Measurements from ENCODE around the gene DOCK4.

DNA sequence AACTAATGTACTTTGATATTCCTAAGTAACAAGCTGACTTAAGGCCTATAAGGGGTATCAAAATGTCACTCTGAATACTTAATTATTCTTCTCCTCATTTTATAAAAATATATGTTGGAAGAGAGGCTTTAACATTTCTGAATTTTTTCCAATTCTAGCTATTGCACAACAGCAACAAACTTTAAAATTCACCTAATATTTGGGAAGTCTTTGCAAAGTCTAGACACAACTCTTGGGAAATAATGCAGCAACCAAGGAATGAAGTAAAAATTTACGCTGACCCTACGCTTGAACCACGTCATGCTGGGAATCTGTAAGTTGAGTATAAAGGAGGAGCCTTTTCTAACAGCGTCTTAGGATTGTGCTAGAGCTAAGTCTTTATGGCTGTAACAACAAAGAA lies 400.0 kb downstream of the DOCK4 start:
- TF ChIP-seq TAF1 (IDR thresholded peaks at IDR 0.05; ENCODE audit: low read depth) (no peak), FOXM1 (IDR thresholded peaks at IDR 0.05; ENCODE audit: borderline replicate concordance, low read depth) (no peak), CEBPB (IDR thresholded peaks at IDR 0.05) (no peak), RAD21 (IDR thresholded peaks at IDR 0.05; ENCODE audit: low read depth) (no peak), MAX (IDR thresholded peaks at IDR 0.05) (no peak), YY1 (IDR thresholded peaks at IDR 0.05; ENCODE audit: low read depth) (no peak), TCF12 (IDR thresholded peaks at IDR 0.05; ENCODE audit: low read depth) (no peak), EP300 (IDR thresholded peaks at IDR 0.05; ENCODE audit: borderline replicate concordance) (no peak), USF1 (IDR thresholded peaks at IDR 0.05) (no peak), EGR1 (IDR thresholded peaks at IDR 0.05) (no peak), CREB1 (IDR thresholded peaks at IDR 0.05; ENCODE audit: low read depth) (no peak)
- TF ChIP-seq, protein P1, sequence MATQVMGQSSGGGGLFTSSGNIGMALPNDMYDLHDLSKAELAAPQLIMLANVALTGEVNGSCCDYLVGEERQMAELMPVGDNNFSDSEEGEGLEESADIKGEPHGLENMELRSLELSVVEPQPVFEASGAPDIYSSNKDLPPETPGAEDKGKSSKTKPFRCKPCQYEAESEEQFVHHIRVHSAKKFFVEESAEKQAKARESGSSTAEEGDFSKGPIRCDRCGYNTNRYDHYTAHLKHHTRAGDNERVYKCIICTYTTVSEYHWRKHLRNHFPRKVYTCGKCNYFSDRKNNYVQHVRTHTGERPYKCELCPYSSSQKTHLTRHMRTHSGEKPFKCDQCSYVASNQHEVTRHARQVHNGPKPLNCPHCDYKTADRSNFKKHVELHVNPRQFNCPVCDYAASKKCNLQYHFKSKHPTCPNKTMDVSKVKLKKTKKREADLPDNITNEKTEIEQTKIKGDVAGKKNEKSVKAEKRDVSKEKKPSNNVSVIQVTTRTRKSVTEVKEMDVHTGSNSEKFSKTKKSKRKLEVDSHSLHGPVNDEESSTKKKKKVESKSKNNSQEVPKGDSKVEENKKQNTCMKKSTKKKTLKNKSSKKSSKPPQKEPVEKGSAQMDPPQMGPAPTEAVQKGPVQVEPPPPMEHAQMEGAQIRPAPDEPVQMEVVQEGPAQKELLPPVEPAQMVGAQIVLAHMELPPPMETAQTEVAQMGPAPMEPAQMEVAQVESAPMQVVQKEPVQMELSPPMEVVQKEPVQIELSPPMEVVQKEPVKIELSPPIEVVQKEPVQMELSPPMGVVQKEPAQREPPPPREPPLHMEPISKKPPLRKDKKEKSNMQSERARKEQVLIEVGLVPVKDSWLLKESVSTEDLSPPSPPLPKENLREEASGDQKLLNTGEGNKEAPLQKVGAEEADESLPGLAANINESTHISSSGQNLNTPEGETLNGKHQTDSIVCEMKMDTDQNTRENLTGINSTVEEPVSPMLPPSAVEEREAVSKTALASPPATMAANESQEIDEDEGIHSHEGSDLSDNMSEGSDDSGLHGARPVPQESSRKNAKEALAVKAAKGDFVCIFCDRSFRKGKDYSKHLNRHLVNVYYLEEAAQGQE (IDR thresholded peaks at IDR 0.05; ENCODE audit: low read depth) = no peak
